SW480 (cell line): ENCODE results near the gene ERBB2.
"Not testable (repeated sequence)": the region's sequence is repeated elsewhere in the genome, so short reads cannot be mapped to it uniquely, and the experiment has no call there.

Experiments used
- DNase-seq: peaks from one replicate; pipeline ENCODE4 v3.0.0-alpha.2; 2016; ENCODE audit warnings: low spot score

The ERBB2 gene

GRCh38 chr17:39678340-39679116 lies 21.3 kb upstream of the ERBB2 start:
- DNase-seq: peak; percentile 68

- no peak for DNase-seq
Measured at GRCh38 chr17:39679521-39680192, 20.2 kb upstream of the ERBB2 start.

DNA sequence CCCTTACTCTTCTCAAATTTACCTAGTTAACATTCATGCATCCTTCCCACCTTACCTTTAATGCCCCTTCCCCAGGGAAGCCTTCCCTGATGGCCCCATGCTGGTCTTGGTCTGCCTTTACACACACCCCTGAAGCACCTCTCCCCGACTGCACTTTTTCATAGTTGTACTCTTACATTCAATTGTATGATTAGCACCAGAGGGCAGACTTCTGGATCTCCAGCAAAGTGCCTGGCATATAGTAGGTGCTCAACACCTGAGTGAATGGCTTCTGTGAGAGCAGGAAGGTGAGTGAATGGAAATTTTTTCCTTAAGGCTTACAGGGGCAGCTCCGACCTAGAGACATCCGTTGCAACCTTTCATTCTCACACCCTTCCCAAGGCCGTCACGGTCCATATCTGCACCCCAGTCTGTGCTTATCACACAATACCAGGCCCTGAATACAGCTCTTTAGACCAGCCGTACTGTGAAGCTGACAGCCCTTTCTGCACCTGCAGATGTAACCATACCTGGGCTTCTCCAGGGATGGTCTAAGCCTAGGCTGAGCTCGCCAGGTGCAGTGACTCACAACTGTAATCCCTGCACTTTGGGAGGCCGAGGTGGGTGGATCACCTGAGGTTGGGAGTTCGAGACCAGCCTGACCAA lies 16.4 kb upstream of the ERBB2 start:
- no peak for DNase-seq

DNA sequence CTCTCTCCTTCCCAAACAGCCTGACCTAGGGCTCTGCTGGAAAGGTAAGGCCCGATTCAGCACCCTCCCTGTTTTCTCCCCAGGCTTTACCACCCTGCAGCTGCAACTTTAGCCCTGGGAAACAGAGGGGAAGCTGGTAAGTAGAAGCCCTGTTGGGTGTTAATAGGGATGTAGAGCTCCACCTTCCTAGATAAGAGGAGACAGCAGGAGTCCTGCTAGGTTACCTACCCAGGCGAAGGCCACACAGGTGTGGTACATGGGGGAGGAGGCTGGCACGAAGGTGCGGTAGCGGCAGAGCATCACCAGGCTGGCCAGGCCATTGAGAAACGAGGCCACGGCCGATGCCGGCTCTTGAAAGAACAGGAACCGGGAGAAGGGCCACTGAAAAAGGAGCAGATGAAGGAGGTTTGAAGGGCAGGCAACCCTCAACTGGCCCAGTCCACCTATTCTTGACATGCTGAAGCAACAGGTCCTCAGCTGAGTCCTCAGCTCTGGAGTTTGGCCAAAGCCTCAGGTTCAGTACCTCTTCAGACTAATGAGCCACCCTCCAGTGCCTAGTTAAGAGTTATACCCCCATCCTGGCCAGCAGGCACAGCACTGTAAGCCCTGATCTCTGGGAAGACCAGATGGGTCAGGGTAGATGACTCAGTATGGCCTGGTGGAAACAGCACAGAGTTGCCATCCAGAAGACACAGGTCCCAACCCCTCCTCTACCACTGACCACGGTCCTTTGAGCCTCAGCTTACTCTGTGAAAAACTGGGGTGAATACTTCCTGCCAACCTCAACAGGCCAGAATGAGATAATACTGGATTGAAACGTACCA lies 15.3 kb upstream of the ERBB2 start:
- DNase-seq: no peak

- no peak for DNase-seq
Measured at GRCh38 chr17:39687101-39687545, 12.7 kb upstream of the ERBB2 start.

DNA sequence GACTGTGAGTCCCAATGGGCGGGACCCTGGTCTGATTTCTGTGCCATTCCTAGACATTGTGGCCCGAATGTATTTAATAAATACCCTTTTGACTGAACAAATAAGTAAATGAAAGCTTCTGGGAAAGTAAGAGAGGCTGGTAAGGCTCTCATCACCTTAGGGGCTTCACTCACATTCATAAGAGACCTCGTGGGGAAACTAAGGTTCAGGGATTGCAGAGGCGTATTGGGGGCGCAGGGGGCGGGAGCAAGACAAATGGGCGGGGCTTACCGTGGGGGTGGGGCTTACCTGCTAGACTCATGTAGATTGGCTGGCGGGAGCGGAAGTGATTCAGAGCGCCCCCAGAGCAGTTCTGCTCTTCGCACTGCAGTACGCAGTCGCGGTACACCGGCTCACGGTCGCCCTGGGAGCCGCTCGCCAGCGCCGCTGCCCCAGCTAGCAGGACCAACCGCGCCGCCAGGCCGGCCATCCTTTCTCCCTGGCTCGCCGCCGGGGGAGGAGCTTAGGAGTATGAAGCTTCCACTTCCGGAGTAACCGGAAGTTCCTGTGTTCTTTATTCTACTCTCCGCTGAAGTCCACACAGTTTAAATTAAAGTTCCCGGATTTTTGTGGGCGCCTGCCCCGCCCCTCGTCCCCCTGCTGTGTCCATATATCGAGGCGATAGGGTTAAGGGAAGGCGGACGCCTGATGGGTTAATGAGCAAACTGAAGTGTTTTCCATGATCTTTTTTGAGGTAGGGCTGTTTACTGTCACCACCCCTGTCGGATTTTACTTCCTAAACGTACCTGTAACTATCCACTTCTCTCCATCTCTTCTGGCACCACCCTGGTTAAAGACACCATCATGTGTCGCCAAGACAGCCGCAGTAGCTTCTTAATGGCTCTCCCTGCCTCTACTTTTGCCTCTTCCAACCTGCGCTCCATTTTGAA lies 12.1 kb upstream of the ERBB2 start, which contains the start of gene PGAP3:
TSS of gene PGAP3 (minus strand) at position 512 of the 929 bp plus-strand sequence. CDS start at position 469, 43 bp downstream.
- peak; percentile 95 for DNase-seq

DNA sequence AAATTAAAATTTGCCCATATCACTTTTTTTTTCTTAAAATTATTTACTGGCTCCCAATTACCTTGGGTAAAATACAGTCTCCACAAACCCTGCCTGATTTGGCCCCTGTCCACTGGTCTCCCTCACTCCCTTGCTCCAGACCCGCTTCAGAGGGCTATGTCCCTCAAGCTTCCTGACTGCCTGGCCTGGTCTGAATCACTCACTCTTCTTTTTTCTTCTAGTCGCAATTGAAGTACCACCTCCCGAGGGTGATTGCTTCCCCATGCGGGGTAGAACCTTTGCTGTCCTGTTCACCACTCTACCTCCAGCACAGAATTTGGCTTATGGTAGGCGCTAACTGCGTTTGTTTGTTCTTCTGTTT lies 11.4 kb upstream of the ERBB2 start:
- DNase-seq: no peak

- no peak for DNase-seq
Measured at GRCh38 chr17:39688945-39689344, 10.9 kb upstream of the ERBB2 start.

- no peak for DNase-seq
Measured at GRCh38 chr17:39694593-39694992, 5.3 kb upstream of the ERBB2 start.

DNA sequence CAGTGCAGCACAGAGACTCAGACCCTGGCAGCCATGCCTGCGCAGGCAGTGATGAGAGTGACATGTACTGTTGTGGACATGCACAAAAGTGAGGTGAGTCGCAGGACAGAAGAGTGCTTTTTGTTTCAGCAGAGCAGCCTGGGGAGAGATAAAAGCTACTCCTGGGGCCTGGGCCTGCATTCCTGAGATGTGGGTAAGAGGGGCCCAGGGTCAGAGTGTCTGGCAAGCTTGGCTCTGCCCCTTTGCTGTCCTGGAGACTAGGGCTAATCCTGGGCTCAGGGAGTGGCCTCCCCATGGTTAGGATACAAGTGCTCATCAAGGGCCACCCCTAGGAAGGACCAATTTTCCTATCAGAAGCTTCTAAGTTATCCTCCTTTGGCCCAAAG lies 4.8 kb upstream of the ERBB2 start:
- DNase-seq: no peak

- DNase-seq: no peak
Measured at GRCh38 chr17:39696731-39697130, 3.1 kb upstream of the ERBB2 start.

GRCh38 chr17:39697961-39698360 lies 1.9 kb upstream of the ERBB2 start:
- DNase-seq: no peak

DNA sequence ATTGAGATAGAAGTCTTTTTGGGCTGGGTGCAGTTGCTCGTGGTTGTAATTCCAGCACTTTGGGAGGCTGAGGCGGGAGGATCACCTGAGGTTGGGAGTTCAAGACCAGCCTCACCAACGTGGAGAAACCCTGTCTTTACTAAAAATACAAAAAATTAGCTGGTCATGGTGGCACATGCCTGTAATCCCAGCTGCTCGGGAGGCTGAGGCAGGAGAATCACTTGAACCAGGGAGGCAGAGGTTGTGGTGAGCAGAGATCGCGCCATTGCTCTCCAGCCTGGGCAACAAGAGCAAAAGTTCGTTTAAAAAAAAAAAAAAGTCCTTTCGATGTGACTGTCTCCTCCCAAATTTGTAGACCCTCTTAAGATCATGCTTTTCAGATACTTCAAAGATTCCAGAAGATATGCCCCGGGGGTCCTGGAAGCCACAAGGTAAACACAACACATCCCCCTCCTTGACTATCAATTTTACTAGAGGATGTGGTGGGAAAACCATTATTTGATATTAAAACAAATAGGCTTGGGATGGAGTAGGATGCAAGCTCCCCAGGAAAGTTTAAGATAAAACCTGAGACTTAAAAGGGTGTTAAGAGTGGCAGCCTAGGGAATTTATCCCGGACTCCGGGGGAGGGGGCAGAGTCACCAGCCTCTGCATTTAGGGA lies 577 bp upstream of the ERBB2 start:
- not testable (repeated sequence) for DNase-seq

DNA sequence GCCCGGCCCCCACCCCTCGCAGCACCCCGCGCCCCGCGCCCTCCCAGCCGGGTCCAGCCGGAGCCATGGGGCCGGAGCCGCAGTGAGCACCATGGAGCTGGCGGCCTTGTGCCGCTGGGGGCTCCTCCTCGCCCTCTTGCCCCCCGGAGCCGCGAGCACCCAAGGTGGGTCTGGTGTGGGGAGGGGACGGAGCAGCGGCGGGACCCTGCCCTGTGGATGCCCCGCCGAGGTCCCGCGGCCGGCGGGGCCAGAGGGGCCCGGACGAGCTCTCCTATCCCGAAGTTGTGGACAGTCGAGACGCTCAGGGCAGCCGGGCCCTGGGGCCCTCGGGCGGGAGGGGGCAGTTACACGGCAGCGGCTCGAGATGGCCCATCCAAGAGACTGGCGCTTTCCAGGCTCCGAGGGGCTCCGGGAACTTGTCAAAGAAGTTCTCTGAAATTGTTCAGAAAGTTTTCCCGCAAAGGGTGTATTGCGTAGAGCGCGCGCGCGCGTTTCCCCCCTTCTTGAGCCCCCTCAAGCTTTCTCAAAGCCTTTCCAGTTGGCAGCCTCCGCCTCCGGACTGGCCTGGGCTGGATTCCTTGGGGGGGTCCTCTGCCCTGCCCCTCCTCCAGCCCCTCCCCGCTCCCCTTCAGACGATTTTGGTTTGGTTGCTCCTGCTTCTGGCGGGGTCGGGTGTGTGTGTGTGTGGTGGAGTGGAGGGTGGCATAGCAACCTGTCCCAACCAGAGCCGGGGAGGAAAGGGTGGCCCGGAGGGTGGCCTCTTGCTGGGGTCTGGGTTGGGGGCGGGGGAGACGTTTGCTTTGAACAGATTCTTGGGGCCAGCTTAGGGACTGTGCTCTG lies 504 bp downstream of the ERBB2 start:
- DNase-seq: no peak

- no peak for DNase-seq
Measured at GRCh38 chr17:39701012-39701783, 1.3 kb downstream of the ERBB2 start.

- no peak for DNase-seq
Measured at GRCh38 chr17:39701784-39702422, 2.0 kb downstream of the ERBB2 start.

- no peak for DNase-seq
Measured at GRCh38 chr17:39702901-39703893, 3.3 kb downstream of the ERBB2 start.
